Measurements from ENCODE around the gene CEBPZOS.
A peak's percentile ranks its signal among the peaks of the same experiment; 100 is the strongest.
"Not testable (repeated sequence)": the region's sequence is repeated elsewhere in the genome, so short reads cannot be mapped to it uniquely, and the experiment has no call there.

The CEBPZOS gene

GRCh38 chr2:37191253-37191652, 5.0 kb upstream of the CEBPZOS start:
- no peak for DNase-seq (ENCODE audit: low read depth)
- TF ChIP-seq CTCF (IDR thresholded peaks at IDR 0.05; ENCODE audit: low read depth, low read length, missing control alignments) = no peak
- in situ Hi-C loops (cut with HindIII; ENCODE audit: low sequenced_read_pairs) = no loop called here
- H3K4me3 ChIP-seq (ENCODE audit: low read depth, low read length) = no peak overlapping the region

DNA sequence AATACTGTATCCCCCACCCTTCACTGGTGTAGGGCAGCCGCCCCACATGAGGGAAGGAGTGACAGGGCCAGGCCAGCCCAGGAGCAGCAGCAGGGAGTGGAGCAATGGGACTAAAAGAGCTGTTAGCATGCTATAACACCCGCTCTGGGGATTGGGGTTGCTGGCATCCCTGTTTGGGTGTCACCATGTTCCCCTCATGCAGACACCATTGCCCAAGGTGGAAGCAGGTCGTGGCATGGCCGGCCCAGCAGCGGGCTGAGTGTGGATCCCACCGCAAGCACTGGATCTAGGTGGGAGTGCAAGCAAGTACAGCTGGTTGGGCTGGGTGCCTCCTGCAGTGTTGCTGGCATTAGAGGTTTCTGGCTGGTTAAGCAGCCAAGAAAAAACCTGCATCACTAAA, 4.5 kb upstream of the CEBPZOS start:
- in situ Hi-C loops (cut with HindIII; ENCODE audit: low sequenced_read_pairs) = no loop called here

GRCh38 chr2:37192551-37192950, 3.7 kb upstream of the CEBPZOS start:
- in situ Hi-C loops (cut with HindIII; ENCODE audit: low sequenced_read_pairs) = no loop called here
- DNase-seq (ENCODE audit: low read depth) = no peak
- no peak overlapping the region for H3K4me3 ChIP-seq (ENCODE audit: low read depth, low read length)
- no peak for TF ChIP-seq CTCF (IDR thresholded peaks at IDR 0.05; ENCODE audit: low read depth, low read length, missing control alignments)

More for the DNA sequence above, 4.5 kb upstream of the CEBPZOS start:
- TF ChIP-seq CTCF (IDR thresholded peaks at IDR 0.05; ENCODE audit: low read depth, low read length, missing control alignments) = no peak
- no peak for DNase-seq (ENCODE audit: low read depth)
- no peak overlapping the region for H3K4me3 ChIP-seq (ENCODE audit: low read depth, low read length)

- in situ Hi-C loops (cut with HindIII; ENCODE audit: low sequenced_read_pairs); DNase-seq (ENCODE audit: low read depth): not testable (repeated sequence)
- peak overlapping the region; percentile 73 for H3K4me3 ChIP-seq (ENCODE audit: low read depth, low read length)
Observed at GRCh38 chr2:37195862-37196319, 405 bp upstream of the CEBPZOS start.

DNA sequence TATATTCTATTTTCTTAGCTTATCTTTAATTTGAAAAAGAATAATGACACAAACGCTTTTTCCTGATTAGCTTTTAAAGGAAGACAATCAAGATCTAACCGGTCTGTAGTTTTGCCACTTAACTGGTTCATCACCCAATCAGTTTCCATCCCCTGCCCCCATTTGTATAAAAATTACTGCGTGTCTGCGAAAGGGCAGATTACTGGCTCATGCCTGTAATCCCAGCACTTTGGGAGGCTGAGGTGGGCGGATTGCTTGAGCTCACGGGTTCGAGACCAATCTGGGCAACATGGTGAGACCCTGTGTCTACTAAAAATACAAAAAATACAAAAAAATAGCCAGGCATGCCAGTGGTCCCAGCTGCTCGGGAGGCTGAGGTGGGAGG, 2.4 kb downstream of the CEBPZOS start:
- no peak overlapping the region for H3K4me3 ChIP-seq (ENCODE audit: low read depth, low read length)
- no peak for DNase-seq (ENCODE audit: low read depth)
- in situ Hi-C loops (cut with HindIII; ENCODE audit: low sequenced_read_pairs) = no loop called here
- TF ChIP-seq CTCF (IDR thresholded peaks at IDR 0.05; ENCODE audit: low read depth, low read length, missing control alignments) = no peak

GRCh38 chr2:37201208-37201607, 4.9 kb downstream of the CEBPZOS start:
- H3K4me3 ChIP-seq (ENCODE audit: low read depth, low read length) = no peak overlapping the region
- no peak for DNase-seq (ENCODE audit: low read depth)
- no peak for TF ChIP-seq CTCF (IDR thresholded peaks at IDR 0.05; ENCODE audit: low read depth, low read length, missing control alignments)
- in situ Hi-C loops (cut with HindIII; ENCODE audit: low sequenced_read_pairs) = no loop called here

- TF ChIP-seq CTCF (IDR thresholded peaks at IDR 0.05; ENCODE audit: low read depth, low read length, missing control alignments) = no peak
- no peak overlapping the region for H3K4me3 ChIP-seq (ENCODE audit: low read depth, low read length)
- in situ Hi-C loops (cut with HindIII; ENCODE audit: low sequenced_read_pairs) = no loop called here
- no peak for DNase-seq (ENCODE audit: low read depth)
Observed at GRCh38 chr2:37201766-37202165, 5.5 kb downstream of the CEBPZOS start.
